Brain microvascular endothelial cell (primary cell): ENCODE results near the gene EXOC2.

Experiments used
- DNase-seq: peaks from one replicate; pipeline ENCODE4 v3.0.0-alpha.2; 2020
- H3K27ac ChIP-seq: fragments of 250-450 bp; sonication (Bioruptor Pico); 2 replicates; pipeline ENCODE4 v1.5.1; 2020; ENCODE audit warnings: mild to moderate bottlenecking, moderate library complexity
- H3K27me3 ChIP-seq: fragments of 250-450 bp; sonication (Bioruptor Pico); replicated peaks from 2 replicates; pipeline ENCODE4 v1.5.1; 2020; ENCODE audit warnings: mild to moderate bottlenecking
- H3K36me3 ChIP-seq: fragments of 250-450 bp; sonication (Bioruptor Pico); replicated peaks from 2 replicates; pipeline ENCODE4 v1.5.1; 2020; ENCODE audit warnings: mild to moderate bottlenecking
- H3K4me3 ChIP-seq: 2 replicates; pipeline ENCODE4 v1.5.1; 2011; ENCODE audit warnings: low read depth, mild to moderate bottlenecking, control low read depth, low read length, moderate library complexity
- in situ Hi-C: cut with HindIII; loops from 2 replicates; pipeline ENCODE4 v1.10.0; 2017; ENCODE audit warnings: low sequenced_read_pairs, low pct_ligation_motif_present
- TF ChIP-seq, protein P1 (sequence below): IDR thresholded peaks from 2 replicates; pipeline ENCODE4 v1.5.1; 2011; ENCODE audit warnings: low read depth, mild to moderate bottlenecking, moderate library complexity, low read length, control low read depth, inconsistent platforms; ENCODE audit errors: missing control alignments

EXOC2 gene

DNA sequence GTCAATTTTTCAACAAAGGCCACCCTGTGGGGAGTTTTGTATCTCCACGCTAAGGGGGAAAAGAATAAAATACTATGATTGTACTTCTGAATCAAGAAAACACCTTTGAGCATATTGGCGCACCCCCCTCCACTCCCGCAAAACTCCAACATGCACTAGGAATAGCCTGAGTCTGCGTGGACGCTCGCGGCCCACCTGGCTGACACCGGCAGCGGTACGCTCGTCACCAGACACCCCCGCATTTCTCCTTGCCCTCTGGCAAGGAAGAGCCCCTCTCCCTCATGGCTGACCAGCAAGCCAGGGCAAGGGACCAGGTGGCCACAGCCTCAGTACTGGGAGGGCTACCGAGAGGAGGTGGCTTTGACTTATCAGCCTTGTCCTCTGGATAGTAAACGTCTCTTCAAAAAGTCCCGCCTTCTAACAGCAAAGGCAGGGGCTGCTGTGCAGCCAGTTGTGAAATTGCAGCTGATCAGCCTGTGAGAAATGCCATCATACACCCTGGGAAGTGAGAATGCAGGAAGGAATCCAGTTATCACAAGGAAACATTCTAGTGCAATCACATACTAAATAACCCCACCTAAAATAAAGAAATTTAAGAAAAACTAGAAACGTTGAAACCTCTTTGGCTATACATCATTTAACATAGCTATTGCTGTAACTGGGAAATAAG, 120.2 kb downstream of the EXOC2 start:
- in situ Hi-C loops = no loop called here
- H3K36me3 ChIP-seq = peaks cover 20% of the 10 kb centered on the region

DNA sequence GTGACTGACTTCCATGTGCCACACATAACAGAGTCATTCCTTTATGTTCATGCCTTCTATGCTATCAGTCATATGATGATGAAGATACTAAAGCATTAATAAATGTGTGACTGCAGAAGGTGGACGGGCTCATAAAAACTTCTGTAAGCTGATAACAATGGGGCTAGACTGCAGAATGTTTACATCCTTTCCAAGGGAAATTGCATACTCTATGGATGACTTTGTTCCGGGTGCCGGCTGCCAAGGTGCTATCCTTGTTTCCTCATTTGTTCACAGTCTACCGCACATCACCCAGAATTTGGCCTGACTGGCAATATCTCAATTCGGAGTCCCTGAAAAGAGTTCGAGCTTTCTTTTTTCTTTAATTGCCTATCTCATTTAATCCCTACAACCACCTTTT, 121.0 kb downstream of the EXOC2 start:
- TF ChIP-seq, protein P1, sequence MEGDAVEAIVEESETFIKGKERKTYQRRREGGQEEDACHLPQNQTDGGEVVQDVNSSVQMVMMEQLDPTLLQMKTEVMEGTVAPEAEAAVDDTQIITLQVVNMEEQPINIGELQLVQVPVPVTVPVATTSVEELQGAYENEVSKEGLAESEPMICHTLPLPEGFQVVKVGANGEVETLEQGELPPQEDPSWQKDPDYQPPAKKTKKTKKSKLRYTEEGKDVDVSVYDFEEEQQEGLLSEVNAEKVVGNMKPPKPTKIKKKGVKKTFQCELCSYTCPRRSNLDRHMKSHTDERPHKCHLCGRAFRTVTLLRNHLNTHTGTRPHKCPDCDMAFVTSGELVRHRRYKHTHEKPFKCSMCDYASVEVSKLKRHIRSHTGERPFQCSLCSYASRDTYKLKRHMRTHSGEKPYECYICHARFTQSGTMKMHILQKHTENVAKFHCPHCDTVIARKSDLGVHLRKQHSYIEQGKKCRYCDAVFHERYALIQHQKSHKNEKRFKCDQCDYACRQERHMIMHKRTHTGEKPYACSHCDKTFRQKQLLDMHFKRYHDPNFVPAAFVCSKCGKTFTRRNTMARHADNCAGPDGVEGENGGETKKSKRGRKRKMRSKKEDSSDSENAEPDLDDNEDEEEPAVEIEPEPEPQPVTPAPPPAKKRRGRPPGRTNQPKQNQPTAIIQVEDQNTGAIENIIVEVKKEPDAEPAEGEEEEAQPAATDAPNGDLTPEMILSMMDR = no peak
- H3K36me3 ChIP-seq = peaks cover 20% of the 10 kb centered on the region
- in situ Hi-C loops = no loop called here

More for the DNA sequence above, 120.2 kb downstream of the EXOC2 start:
- Histone ChIP-seq H3K4me3 (no peak overlapping the region), H3K27me3 (no peaks in the 10 kb centered on the region), H3K27ac (no peak overlapping the region)
- TF ChIP-seq, protein P1 = no peak
- DNase-seq = peak; percentile 16

DNA sequence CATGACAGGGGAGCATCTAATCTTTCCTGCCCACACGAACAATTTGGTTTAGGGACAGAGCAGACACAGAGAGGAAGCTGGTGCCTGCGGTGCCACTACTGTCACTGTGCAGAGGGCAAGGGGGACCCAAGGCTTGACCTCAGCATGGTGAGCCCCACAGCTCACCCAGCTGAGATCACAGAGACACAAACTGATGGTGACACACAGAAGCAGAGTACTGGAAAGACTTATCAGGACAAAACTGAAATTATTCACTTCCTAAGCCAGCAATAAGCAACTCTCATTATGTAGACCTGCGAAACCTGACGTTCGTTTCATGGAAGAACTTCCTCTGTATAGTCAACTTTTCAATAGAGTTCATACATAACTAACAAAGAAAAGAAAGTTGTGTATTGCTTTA, 122.1 kb downstream of the EXOC2 start:
- TF ChIP-seq, protein P1 = no peak
- DNase-seq = no peak
- Histone ChIP-seq H3K36me3 (peaks cover 20% of the 10 kb centered on the region), H3K27me3 (no peaks in the 10 kb centered on the region), H3K4me3 (no peak overlapping the region), H3K27ac (no peak overlapping the region)
- in situ Hi-C loops = no loop called here

More for the DNA sequence above, 121.0 kb downstream of the EXOC2 start:
- H3K4me3 ChIP-seq = no peak overlapping the region
- DNase-seq = no peak
- H3K27ac ChIP-seq = no peak overlapping the region
- no peaks in the 10 kb centered on the region for H3K27me3 ChIP-seq

DNA sequence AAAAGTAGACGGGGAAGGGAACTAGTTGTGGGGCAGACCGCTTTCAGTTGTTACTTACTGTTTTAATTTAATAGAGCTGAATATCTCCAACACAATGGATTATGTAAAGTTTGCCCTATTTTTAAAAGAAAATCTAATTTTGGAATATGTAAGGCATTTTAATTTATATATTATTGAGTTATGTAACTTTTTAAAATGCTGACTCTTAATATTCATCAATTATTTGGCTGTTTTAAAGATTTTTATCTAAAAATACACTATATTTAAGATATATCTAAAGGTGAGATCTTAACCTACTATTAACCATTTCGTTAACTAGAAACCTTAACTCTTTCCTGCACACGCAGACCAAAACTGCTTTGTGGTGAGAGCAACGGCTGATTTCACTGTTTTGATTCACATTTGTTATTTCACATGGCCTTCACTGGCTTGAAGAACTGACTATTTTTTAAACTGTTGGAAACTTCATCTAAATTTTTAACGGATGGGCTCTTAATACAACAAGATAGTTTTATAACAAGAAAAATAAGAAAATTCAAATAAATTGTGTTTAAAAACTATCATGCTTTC, 123.9 kb downstream of the EXOC2 start:
- no peak overlapping the region for H3K27ac ChIP-seq
- H3K4me3 ChIP-seq = no peak overlapping the region
- no peak for DNase-seq
- no peaks in the 10 kb centered on the region for H3K27me3 ChIP-seq
- TF ChIP-seq, protein P1 = no peak
- H3K36me3 ChIP-seq = peaks cover 23% of the 10 kb centered on the region
- in situ Hi-C loops = no loop called here

DNA sequence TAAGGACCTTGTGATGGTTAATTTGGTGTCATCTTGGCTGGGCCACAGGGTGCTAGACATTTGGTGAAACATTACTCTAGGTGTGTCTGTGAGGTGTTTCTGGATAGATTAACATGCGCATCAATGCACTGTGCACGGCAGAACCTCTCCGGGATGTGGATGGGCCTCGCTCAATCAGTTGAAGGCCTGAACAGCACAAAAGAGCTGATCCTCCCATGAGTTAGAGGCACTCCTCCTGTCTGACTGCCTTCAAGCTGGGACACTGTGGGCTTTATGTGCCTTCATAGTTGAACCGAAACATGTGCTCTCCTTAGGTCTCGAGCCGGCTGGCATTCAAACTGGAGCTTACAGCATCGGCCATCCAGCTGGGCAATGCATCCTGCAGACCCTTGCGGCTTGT, 124.9 kb downstream of the EXOC2 start:
- TF ChIP-seq, protein P1 = no peak
- in situ Hi-C loops = no loop called here
- no peak overlapping the region for H3K27ac ChIP-seq

More for the DNA sequence above, 124.9 kb downstream of the EXOC2 start:
- no peaks in the 10 kb centered on the region for H3K27me3 ChIP-seq
- H3K4me3 ChIP-seq = no peak overlapping the region
- DNase-seq = no peak
- peaks cover 28% of the 10 kb centered on the region for H3K36me3 ChIP-seq
